Neural progenitor cell (in vitro differentiated cells): ENCODE data around the gene AK3. TPM values are rescaled to one million over a fixed set of nuclear protein-coding genes. Genes with fewer than 3 reads are reported as not detected.

Experiments
- DNase-seq: peaks from one replicate; pipeline ENCODE4 v3.0.0-alpha.2; 2016; ENCODE audit warnings: low spot score
- H2AFZ ChIP-seq: fragments of 200-600 bp; sonication (generic); replicated peaks from 2 replicates; pipeline ENCODE4 v1.6.1; 2016; ENCODE audit warnings: antibody characterized with exemption
- H3F3A ChIP-seq: fragments of 200-600 bp; sonication (generic); 2 replicates; pipeline ENCODE4 v1.6.1; 2016; ENCODE audit warnings: antibody characterized with exemption, low read depth
- H3K27ac ChIP-seq: fragments of 200-600 bp; sonication (generic); 2 replicates; pipeline ENCODE4 v1.5.1; 2016; ENCODE audit warnings: mild to moderate bottlenecking
- H3K27me3 ChIP-seq: fragments of 200-600 bp; sonication (generic); 2 replicates; pipeline ENCODE4 v1.6.1; 2016; ENCODE audit warnings: mild to moderate bottlenecking, moderate library complexity
- H3K36me3 ChIP-seq: fragments of 200-600 bp; sonication (generic); 2 replicates; pipeline ENCODE4 v1.5.1; 2016
- H3K4me1 ChIP-seq: fragments of 200-600 bp; sonication (generic); 2 replicates; pipeline ENCODE4 v1.6.1; 2016; ENCODE audit warnings: mixed run types
- H3K4me2 ChIP-seq: fragments of 200-600 bp; sonication (generic); 2 replicates; pipeline ENCODE4 v1.6.1; 2016
- H3K4me3 ChIP-seq: fragments of 200-600 bp; sonication (generic); 2 replicates; pipeline ENCODE4 v1.5.1; 2016
- H3K79me2 ChIP-seq: fragments of 200-600 bp; sonication (generic); 2 replicates; pipeline ENCODE4 v1.6.1; 2016; ENCODE audit warnings: low read depth
- H3K9ac ChIP-seq: fragments of 200-600 bp; sonication (generic); 2 replicates; pipeline ENCODE4 v1.6.1; 2016
- H3K9me3 ChIP-seq: fragments of 200-600 bp; sonication (generic); 2 replicates; pipeline ENCODE4 v1.5.1; 2016; ENCODE audit warnings: low read depth
- H4K20me1 ChIP-seq: fragments of 200-600 bp; sonication (generic); 2 replicates; pipeline ENCODE4 v1.6.1; 2016; ENCODE audit warnings: low read depth
- H3K27ac Mint-ChIP-seq: 3 replicates; pipeline ENCODE4 v1.8.0; 2021; ENCODE audit warnings: mixed read lengths
- H3K27me3 Mint-ChIP-seq: 2 replicates; pipeline ENCODE4 v1.8.0; 2022; ENCODE audit warnings: low read depth, mild to moderate bottlenecking, inconsistent platforms, moderate library complexity, mixed read lengths; ENCODE audit not compliant: insufficient read depth
- H3K36me3 Mint-ChIP-seq: 3 replicates; pipeline ENCODE4 v1.8.0; 2021; ENCODE audit warnings: mixed read lengths
- H3K4me1 Mint-ChIP-seq: 3 replicates; pipeline ENCODE4 v1.8.0; 2021; ENCODE audit warnings: mixed read lengths
- H3K4me3 Mint-ChIP-seq: 3 replicates; pipeline ENCODE4 v1.8.0; 2021; ENCODE audit warnings: mild to moderate bottlenecking, moderate library complexity, mixed read lengths
- H3K9me3 Mint-ChIP-seq: 3 replicates; pipeline ENCODE4 v1.8.0; 2020; ENCODE audit warnings: mixed read lengths
- CTCF ChIP-seq: fragments of 200-600 bp; sonication (generic); IDR thresholded peaks from 2 replicates; pipeline ENCODE4 v1.5.1; 2017; ENCODE audit warnings: antibody characterized with exemption, mild to moderate bottlenecking
- EZH2 ChIP-seq: fragments of 200-600 bp; sonication (generic); IDR thresholded peaks from 2 replicates; pipeline ENCODE4 v1.6.1; 2017; ENCODE audit warnings: antibody characterized with exemption, mild to moderate bottlenecking, moderate library complexity
- EZH2phosphoT487 ChIP-seq: fragments of 200-600 bp; sonication (generic); IDR thresholded peaks from 2 replicates; pipeline ENCODE4 v1.6.1; 2017; ENCODE audit warnings: antibody characterized with exemption
- total RNA-seq: library from RNA; depleted of rRNA; stranded (reverse); fragments of >200 nt; gene quantifications from 2 replicates; pipeline ENCODE4 v1.2.3, GENCODE V29; 2015; ENCODE audit warnings: low replicate concordance

AK3 gene
- total RNA-seq, 1 donor from 2014 or later = 54.8 TPM

GRCh38 chr9:4739587-4740387 lies 1.2 kb downstream of the AK3 start:
- H3K36me3 ChIP-seq = no peaks in the 10 kb centered on the region
- no peaks in the 10 kb centered on the region for H3K27me3 Mint-ChIP-seq
- H3K36me3 Mint-ChIP-seq = peaks cover 2% of the 10 kb centered on the region
- peaks cover 23% of the 10 kb centered on the region for H3F3A ChIP-seq
- peaks cover 40% of the 10 kb centered on the region for H3K79me2 ChIP-seq
- no peak overlapping the region for H3K9ac ChIP-seq
- H3K9me3 ChIP-seq = no peaks in the 10 kb centered on the region
- peaks cover under 1% of the 10 kb centered on the region for H4K20me1 ChIP-seq
- H3K27ac Mint-ChIP-seq = peak overlapping the region; percentile 66
- peak overlapping the region; percentile 90 for H3K4me3 ChIP-seq
- peaks cover 27% of the 10 kb centered on the region for H3K4me1 Mint-ChIP-seq
- H3K4me1 ChIP-seq = peaks cover 11% of the 10 kb centered on the region
- H3K4me2 ChIP-seq = peak overlapping the region; percentile 97
- peak overlapping the region; percentile 90 for H3K4me3 Mint-ChIP-seq
- no peaks in the 10 kb centered on the region for H3K9me3 Mint-ChIP-seq
- peaks cover 11% of the 10 kb centered on the region for H3K27me3 ChIP-seq
- H2AFZ ChIP-seq = peak overlapping the region; percentile 99
- no peak for TF ChIP-seq EZH2
- TF ChIP-seq EZH2phosphoT487 = no peak
- no peak for TF ChIP-seq CTCF
- DNase-seq = no peak
- H3K27ac ChIP-seq = no peak overlapping the region

- Histone ChIP-seq H3K9me3 (no peaks in the 10 kb centered on the region), H3K27ac (no peak overlapping the region), H3K4me2 (peak overlapping the region; percentile 97), H3K4me1 (peaks cover 11% of the 10 kb centered on the region), H3K9ac (no peak overlapping the region), H3K4me3 (peak overlapping the region; percentile 90), H2AFZ (no peak overlapping the region), H3K36me3 (no peaks in the 10 kb centered on the region), H4K20me1 (peaks cover 2% of the 10 kb centered on the region), H3F3A (peaks cover 23% of the 10 kb centered on the region), H3K27me3 (peaks cover 11% of the 10 kb centered on the region), H3K79me2 (peaks cover 43% of the 10 kb centered on the region)
- H3K4me3 Mint-ChIP-seq = peak overlapping the region; percentile 90
- peaks cover 27% of the 10 kb centered on the region for H3K4me1 Mint-ChIP-seq
- H3K36me3 Mint-ChIP-seq = peaks cover 7% of the 10 kb centered on the region
- no peaks in the 10 kb centered on the region for H3K27me3 Mint-ChIP-seq
- TF ChIP-seq EZH2phosphoT487 = no peak
- no peak for TF ChIP-seq CTCF
- no peak for TF ChIP-seq EZH2
- DNase-seq = no peak
- H3K9me3 Mint-ChIP-seq = no peaks in the 10 kb centered on the region
- peak overlapping the region; percentile 66 for H3K27ac Mint-ChIP-seq
Measured at GRCh38 chr9:4738866-4739586, 2.0 kb downstream of the AK3 start.

- no peaks in the 10 kb centered on the region for H3K9me3 ChIP-seq
Measured at GRCh38 chr9:4734150-4734549, 6.9 kb downstream of the AK3 start.

More at GRCh38 chr9:4734150-4734549, 6.9 kb downstream of the AK3 start:
- H3K4me3 ChIP-seq = no peak overlapping the region
- H3K36me3 Mint-ChIP-seq = peaks cover 21% of the 10 kb centered on the region
- no peaks in the 10 kb centered on the region for H3K4me1 ChIP-seq
- H3K4me2 ChIP-seq = no peak overlapping the region
- peaks cover 44% of the 10 kb centered on the region for H3K79me2 ChIP-seq
- no peak overlapping the region for H3K9ac ChIP-seq
- peaks cover 3% of the 10 kb centered on the region for H3K4me1 Mint-ChIP-seq
- H3F3A ChIP-seq = no peaks in the 10 kb centered on the region
- DNase-seq = no peak
- H3K36me3 ChIP-seq = no peaks in the 10 kb centered on the region
- no peaks in the 10 kb centered on the region for H3K27me3 ChIP-seq
- H2AFZ ChIP-seq = no peak overlapping the region
- no peak overlapping the region for H3K27ac Mint-ChIP-seq
- no peak overlapping the region for H3K27ac ChIP-seq
- H4K20me1 ChIP-seq = peaks cover 7% of the 10 kb centered on the region
- H3K27me3 Mint-ChIP-seq = no peaks in the 10 kb centered on the region
- H3K9me3 Mint-ChIP-seq = peaks cover 3% of the 10 kb centered on the region
- no peak overlapping the region for H3K4me3 Mint-ChIP-seq
- TF ChIP-seq CTCF (no peak), EZH2 (no peak), EZH2phosphoT487 (no peak)
